HG03558 (cell line): ENCODE data around the gene CEP63.

Source experiments
- ATAC-seq: cut with Tn5 transposase; IDR thresholded peaks from one replicate; pipeline ENCODE4 v1.9.1; 2021; ENCODE audit warnings: moderate number of reproducible peaks; ENCODE audit not compliant: unreplicated experiment; ENCODE audit errors: extremely low read depth

Gene CEP63

GRCh38 chr3:134466331-134466730, 19.5 kb upstream of the CEP63 start:
- no peak for ATAC-seq

- no peak for ATAC-seq
These were observed 17.3 kb upstream of the CEP63 start for GRCh38 chr3:134468519-134468918.

- ATAC-seq = no peak
These were observed 14.2 kb upstream of the CEP63 start for GRCh38 chr3:134471521-134472193.

- no peak for ATAC-seq
These were observed 13.0 kb upstream of the CEP63 start for GRCh38 chr3:134472831-134473230.

- no peak for ATAC-seq
These were observed 11.8 kb upstream of the CEP63 start for GRCh38 chr3:134473868-134474546.

- ATAC-seq = no peak
These were observed 10.9 kb upstream of the CEP63 start for GRCh38 chr3:134474956-134475355.

- no peak for ATAC-seq
These were observed 9.6 kb upstream of the CEP63 start for GRCh38 chr3:134476306-134476705.

- no peak for ATAC-seq
These were observed 8.9 kb upstream of the CEP63 start for GRCh38 chr3:134477002-134477401.

- ATAC-seq = no peak
These were observed 7.9 kb upstream of the CEP63 start for GRCh38 chr3:134477938-134478337.

GRCh38 chr3:134480546-134480945, 5.3 kb upstream of the CEP63 start:
- ATAC-seq = no peak

GRCh38 chr3:134481166-134481565, 4.7 kb upstream of the CEP63 start:
- no peak for ATAC-seq

- no peak for ATAC-seq
These were observed 3.2 kb upstream of the CEP63 start for GRCh38 chr3:134482622-134483021.

- no peak for ATAC-seq
These were observed 2.5 kb upstream of the CEP63 start for GRCh38 chr3:134483195-134483900.

GRCh38 chr3:134485075-134485717, 661 bp upstream of the CEP63 start:
- no peak for ATAC-seq

GRCh38 chr3:134486577-134487041, 752 bp downstream of the CEP63 start:
- ATAC-seq = no peak

- no peak for ATAC-seq
These were observed 1.5 kb downstream of the CEP63 start for GRCh38 chr3:134487406-134487805.

- no peak for ATAC-seq
These were observed 8.6 kb downstream of the CEP63 start for GRCh38 chr3:134494495-134494894.

GRCh38 chr3:134495980-134496379, 10.1 kb downstream of the CEP63 start:
- ATAC-seq = no peak

- ATAC-seq = no peak
These were observed 10.7 kb downstream of the CEP63 start for GRCh38 chr3:134496471-134497071.

GRCh38 chr3:134503266-134503665, 17.4 kb downstream of the CEP63 start:
- no peak for ATAC-seq
